COLO668 (cell line): ENCODE measurements around the gene PLD4.

Source experiments
- DNase-seq: peaks from one replicate; lab custom pipeline; 2025; ENCODE audit not compliant: unreplicated experiment; lab: John Stamatoyannopoulos, UW

The PLD4 gene

GRCh38 chr14:104973135-104973384 is 48.4 kb downstream of the PLD4 start:
- DNase-seq: peak; percentile 51

DNA sequence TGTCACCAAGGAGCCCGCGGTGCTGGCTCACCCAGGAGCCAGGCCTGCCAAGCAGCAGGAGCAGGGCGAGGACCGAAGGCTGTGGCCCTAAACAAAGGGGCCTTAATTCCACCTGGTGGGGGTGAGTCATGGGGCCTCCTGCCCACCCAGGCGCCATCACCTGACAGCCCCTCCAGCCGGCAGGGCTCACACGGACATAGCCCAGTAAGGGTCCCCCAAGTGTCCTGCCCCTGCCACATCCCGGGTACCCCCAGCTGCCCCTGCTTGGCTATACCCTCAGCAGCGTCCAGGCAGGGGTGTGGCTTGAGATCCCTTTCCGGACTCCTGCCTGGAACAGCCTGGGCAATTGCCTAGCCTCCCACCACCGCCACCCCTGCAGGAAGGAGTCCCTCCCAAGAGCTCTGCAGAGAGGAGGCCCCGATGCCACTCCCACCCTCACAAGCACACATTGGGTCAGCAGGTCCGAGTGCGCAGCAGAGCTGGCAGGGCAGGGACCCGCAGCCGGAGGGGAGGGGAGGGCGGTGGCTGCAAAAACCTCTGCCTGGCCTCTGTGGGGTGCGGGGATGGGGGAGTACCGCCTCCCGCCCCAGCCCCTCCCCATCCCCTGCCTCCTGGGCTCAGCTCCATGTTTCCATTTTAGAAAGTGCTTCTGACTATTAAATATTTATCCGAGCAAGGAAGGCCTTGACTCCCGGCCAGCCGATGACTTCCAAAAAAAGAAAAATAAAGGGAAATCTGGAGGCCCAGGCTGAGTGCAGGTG is 48.9 kb downstream of the PLD4 start:
- no peak for DNase-seq

- no peak for DNase-seq
Observed at GRCh38 chr14:104974146-104974541, 49.5 kb downstream of the PLD4 start.

DNA sequence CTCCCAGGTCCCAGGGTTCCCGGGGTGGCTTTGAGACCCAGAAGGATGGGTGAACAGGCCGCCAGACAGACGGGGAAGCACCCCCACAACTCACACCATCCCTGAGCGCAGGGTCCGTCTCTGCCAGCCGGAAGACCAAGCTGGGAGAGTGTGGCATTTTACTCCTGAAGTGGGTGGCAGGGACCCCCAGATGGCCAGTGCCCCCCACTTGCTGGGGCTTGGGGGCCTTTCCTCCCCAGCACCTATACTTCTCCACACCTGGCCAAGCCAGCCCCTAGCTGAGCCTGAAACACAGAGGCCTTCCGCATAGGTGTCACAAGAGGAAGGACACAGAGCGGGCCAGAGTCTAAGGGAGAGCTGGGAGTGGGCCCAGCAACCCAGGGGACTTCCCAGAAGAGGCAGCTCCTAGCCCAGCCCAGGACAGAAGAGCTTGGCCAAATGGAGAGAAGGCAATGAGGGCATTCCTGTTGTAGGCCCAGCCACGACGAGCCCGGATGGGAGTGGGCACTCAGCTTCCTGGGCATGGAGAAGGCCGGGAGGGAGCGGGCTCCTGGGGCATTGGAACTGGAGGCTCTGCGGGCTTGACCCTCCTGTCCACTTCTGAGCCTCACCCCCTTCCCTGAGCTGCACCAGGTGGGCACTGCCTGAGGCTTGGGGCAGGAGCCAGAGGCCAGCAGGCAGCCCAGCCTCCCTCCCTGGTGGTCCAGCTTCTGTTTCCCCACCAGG is 50.1 kb downstream of the PLD4 start:
- no peak for DNase-seq

GRCh38 chr14:104975481-104976197 is 51.0 kb downstream of the PLD4 start:
- DNase-seq: no peak

DNA sequence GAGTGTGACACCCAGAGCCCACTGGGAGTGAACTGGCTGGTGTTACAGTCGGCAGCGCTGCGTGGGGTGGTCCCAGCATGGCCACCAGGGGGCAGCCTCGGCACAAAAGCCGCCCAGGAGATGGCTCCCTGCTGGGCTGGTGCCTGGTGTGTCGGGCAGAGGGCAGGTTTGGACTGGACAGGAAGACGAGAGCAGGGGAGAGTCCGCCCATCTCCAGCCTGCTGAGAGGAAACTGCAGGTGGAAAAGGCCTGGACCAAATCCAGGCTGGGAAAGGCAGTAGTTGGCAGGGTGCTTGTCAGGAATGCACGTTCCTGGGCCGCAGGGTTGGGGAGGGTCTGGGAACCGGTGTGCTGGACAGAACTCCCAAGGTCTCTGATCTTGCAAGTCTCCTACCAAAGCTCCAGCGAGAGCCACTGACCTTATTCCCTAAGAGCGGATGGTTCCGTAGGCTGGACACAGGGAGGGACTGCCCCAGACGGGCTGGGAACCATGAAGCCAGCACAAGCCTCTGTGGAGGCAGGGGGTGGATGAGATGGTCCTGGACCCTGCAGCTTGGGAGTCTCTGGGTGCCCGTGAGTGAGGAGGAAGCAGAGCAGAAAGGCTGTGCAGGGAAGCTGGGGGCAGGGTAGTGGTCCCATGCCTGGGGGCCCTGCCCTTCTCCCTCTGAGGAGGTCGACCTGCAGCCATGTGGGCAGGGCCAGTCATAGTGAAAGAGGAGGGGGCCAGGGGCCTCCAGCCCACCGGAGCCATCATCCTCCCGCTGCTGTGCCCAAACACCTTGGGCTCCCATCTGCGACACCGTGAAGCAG is 51.7 kb downstream of the PLD4 start:
- DNase-seq: peak; percentile 90

GRCh38 chr14:104977008-104977680 is 52.5 kb downstream of the PLD4 start:
- DNase-seq: no peak

- peak; percentile 66 for DNase-seq
Observed at GRCh38 chr14:104977681-104978653, 53.3 kb downstream of the PLD4 start, which contains the start of gene AHNAK2. Gene AHNAK2, minus strand, starts transcription at chr14:104978374. Its CDS starts 137 bp downstream, at chr14:104978237.

DNA sequence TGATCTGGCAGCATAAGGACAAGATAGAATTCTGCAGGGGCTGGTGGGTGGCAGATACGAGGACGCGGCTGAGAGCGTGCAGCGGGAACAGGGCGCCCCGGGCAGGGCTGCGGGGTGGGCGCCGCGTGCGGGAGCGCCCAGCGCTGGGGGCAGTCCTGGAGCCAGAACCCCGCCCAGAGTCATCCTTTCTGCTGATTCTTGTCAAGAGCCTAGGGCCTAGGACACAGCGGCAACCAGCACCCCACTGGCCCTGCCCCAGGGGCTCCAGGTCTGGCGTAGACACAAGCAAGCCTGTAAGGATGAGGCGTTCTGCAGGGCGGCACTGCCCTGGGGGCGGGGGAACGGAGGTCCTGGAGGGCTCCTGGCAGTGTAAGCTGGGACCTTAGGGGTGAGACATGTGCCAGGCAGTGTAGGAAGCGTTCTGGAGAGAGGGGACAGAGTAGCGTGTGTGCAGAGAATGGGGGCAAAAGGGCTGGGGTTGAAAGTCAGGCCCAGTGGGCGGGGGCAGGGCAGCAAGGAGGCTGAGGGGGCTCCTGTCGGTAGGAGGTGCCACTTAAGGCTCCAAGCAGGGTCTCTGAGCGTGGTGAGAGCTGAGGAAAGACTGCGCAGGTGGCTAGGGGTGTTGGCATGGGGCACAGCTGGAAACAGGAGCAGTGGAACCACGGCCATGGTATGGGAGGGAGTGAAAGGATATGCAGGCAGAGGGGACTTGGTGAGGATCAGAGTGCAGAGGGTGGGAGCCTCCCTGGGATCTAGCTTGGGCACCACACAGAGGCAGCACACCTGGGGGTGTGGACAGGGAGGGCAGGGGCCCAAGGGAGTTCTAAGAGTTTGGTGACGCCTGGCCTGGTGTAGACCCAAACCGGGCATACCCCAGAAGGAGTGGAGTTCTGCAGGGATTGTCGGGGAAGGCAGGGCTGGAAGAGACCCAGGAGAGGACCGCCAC is 54.3 kb downstream of the PLD4 start:
- no peak for DNase-seq

- DNase-seq: peak; percentile 57
Observed at GRCh38 chr14:104979758-104980610, 55.3 kb downstream of the PLD4 start.

- no peak for DNase-seq
Observed at GRCh38 chr14:104980611-104981531, 56.2 kb downstream of the PLD4 start.

GRCh38 chr14:104981699-104982541 is 57.2 kb downstream of the PLD4 start:
- DNase-seq: peak; percentile 22

GRCh38 chr14:104982548-104983230 is 58.0 kb downstream of the PLD4 start:
- DNase-seq: no peak
